IMR-90 (cell line): ENCODE measurements around the gene ALDH3B2. TPM values are rescaled to one million over a fixed set of nuclear protein-coding genes. Genes with fewer than 3 reads are reported as not detected.

Source experiments
- ATAC-seq: fragments of 200-7000 bp; cut with Tn5 transposase; 2 replicates; pipeline ENCODE4 v1.9.1; 2020; ENCODE audit warnings: low read depth, mild to moderate bottlenecking, moderate library complexity
- BruUV-seq: library from RNA; stranded (reverse); fragments of 400-500 nt; replicated peaks from 2 replicates; lab custom pipeline; 2021; lab: Mats Ljungman, UMichigan
- CTCF ChIA-PET: fragments of 300-600 bp; formaldehyde crosslinking; extraction: SDS; loops from one replicate; lab custom pipeline; 2021; ENCODE audit warnings: antibody characterized with exemption; lab: Yijun Ruan, JAX
- POLR2A ChIA-PET: fragments of 300-600 bp; sonication (Branson Sonifier 250); formaldehyde crosslinking; loops from one replicate; lab custom pipeline; 2022; ENCODE audit warnings: antibody characterized with exemption; ENCODE audit not compliant: unreplicated experiment; lab: Charles Lee
- DNase-seq: peaks from one replicate; pipeline ENCODE4 v3.0.0; 2013
- H2AFZ ChIP-seq: replicated peaks from 2 replicates; pipeline ENCODE3; 2013; ENCODE audit warnings: low read length, mild to moderate bottlenecking; ENCODE audit not compliant: poor library complexity
- H2AK5ac ChIP-seq: 2 replicates; pipeline ENCODE4 v1.6.1; 2013; ENCODE audit warnings: low read depth, low read length, inconsistent platforms
- H2AK9ac ChIP-seq: replicated peaks from 2 replicates; pipeline ENCODE3; 2013; ENCODE audit warnings: mild to moderate bottlenecking, low read depth, low read length, moderate library complexity; ENCODE audit not compliant: poor library complexity
- H2BK120ac ChIP-seq: 2 replicates; pipeline ENCODE4 v1.6.1; 2013; ENCODE audit warnings: low read depth, low read length, inconsistent platforms
- H2BK15ac ChIP-seq: 3 replicates; pipeline ENCODE4 v1.6.1; 2013; ENCODE audit warnings: low read depth, low read length, inconsistent platforms
- H2BK20ac ChIP-seq: 2 replicates; pipeline ENCODE4 v1.6.1; 2013; ENCODE audit warnings: low read depth, mild to moderate bottlenecking, inconsistent platforms, low read length, moderate library complexity
- H2BK5ac ChIP-seq: 2 replicates; pipeline ENCODE4 v1.6.1; 2013; ENCODE audit warnings: mild to moderate bottlenecking, low read depth, low read length, inconsistent platforms; ENCODE audit not compliant: poor library complexity, severe bottlenecking
- H3K14ac ChIP-seq: replicated peaks from 2 replicates; pipeline ENCODE4 v1.6.1; 2013; ENCODE audit warnings: low read depth, low read length, inconsistent platforms
- H3K18ac ChIP-seq: 2 replicates; pipeline ENCODE4 v1.6.1; 2013; ENCODE audit warnings: low read depth, low read length, control low read depth
- H3K23ac ChIP-seq: 2 replicates; pipeline ENCODE4 v1.6.1; 2013; ENCODE audit warnings: low read depth, low read length, inconsistent platforms
- H3K27ac ChIP-seq: 2 replicates; pipeline ENCODE4 v1.5.1; 2013; ENCODE audit warnings: mild to moderate bottlenecking, control low read depth, low read length; ENCODE audit not compliant: insufficient read depth
- H3K27me3 ChIP-seq: 2 replicates; pipeline ENCODE4 v1.6.1; 2013; ENCODE audit warnings: low read length; ENCODE audit not compliant: control insufficient read depth, insufficient read depth
- H3K36me3 ChIP-seq: 2 replicates; pipeline ENCODE4 v1.6.1; 2013; ENCODE audit warnings: low read length, mixed read lengths; ENCODE audit not compliant: control insufficient read depth, insufficient read depth
- H3K4ac ChIP-seq: 2 replicates; pipeline ENCODE4 v1.6.1; 2013; ENCODE audit warnings: low read depth, low read length, inconsistent platforms
- H3K4me1 ChIP-seq: 2 replicates; pipeline ENCODE4 v1.6.1; 2013; ENCODE audit warnings: low read length, mixed read lengths; ENCODE audit not compliant: control insufficient read depth, insufficient read depth
- H3K4me2 ChIP-seq: 2 replicates; pipeline ENCODE4 v1.6.1; 2013; ENCODE audit warnings: low read depth, mild to moderate bottlenecking, control low read depth, low read length, moderate library complexity
- H3K4me3 ChIP-seq: 2 replicates; pipeline ENCODE4 v1.5.1; 2013; ENCODE audit warnings: low read depth, mild to moderate bottlenecking, control low read depth, low read length, moderate library complexity; ENCODE audit not compliant: insufficient read depth
- H3K56ac ChIP-seq: 2 replicates; pipeline ENCODE4 v1.6.1; 2013; ENCODE audit warnings: low read length, inconsistent platforms; ENCODE audit not compliant: insufficient read depth; ENCODE audit errors: extremely low read depth
- H3K79me1 ChIP-seq, 2 experiments: 2 replicates each; pipeline ENCODE4 v1.6.1; 2013; ENCODE audit warnings: low read length in 2 of 2, inconsistent platforms in 1 of 2, low read depth in 1 of 2
- H3K9ac ChIP-seq: 2 replicates; pipeline ENCODE4 v1.6.1; 2013; ENCODE audit warnings: low read depth, low read length, control low read depth
- H3K9me1 ChIP-seq: 2 replicates; pipeline ENCODE4 v1.6.1; 2013; ENCODE audit warnings: low read length, inconsistent platforms; ENCODE audit not compliant: insufficient read depth
- H3K9me3 ChIP-seq: 2 replicates; pipeline ENCODE4 v1.6.1; 2013; ENCODE audit warnings: low read length; ENCODE audit not compliant: control insufficient read depth, insufficient read depth
- H4K20me1 ChIP-seq: 2 replicates; pipeline ENCODE4 v1.6.1; 2013; ENCODE audit warnings: low read length, inconsistent platforms; ENCODE audit not compliant: insufficient read depth
- H4K5ac ChIP-seq: 2 replicates; pipeline ENCODE4 v1.6.1; 2013; ENCODE audit warnings: mild to moderate bottlenecking, low read depth, low read length, control low read depth
- H4K8ac ChIP-seq, 2 experiments: 2 replicates each; pipeline ENCODE4 v1.6.1; 2013; ENCODE audit warnings: low read depth in 2 of 2, low read length in 2 of 2, control low read depth in 1 of 2, inconsistent platforms in 1 of 2
- H4K91ac ChIP-seq: 2 replicates; pipeline ENCODE4 v1.6.1; 2013; ENCODE audit warnings: low read depth, low read length, inconsistent platforms; ENCODE audit not compliant: insufficient read depth
- CEBPB ChIP-seq: IDR thresholded peaks from 2 replicates; pipeline ENCODE4 v1.6.1; 2012; ENCODE audit warnings: low read depth, low read length, improper control_type of control experiment
- CTCF ChIP-seq: conservative IDR thresholded peaks from 2 replicates; pipeline ENCODE4 v1.5.1; 2012; ENCODE audit warnings: mild to moderate bottlenecking, low read depth, low read length, improper control_type of control experiment
- ELK1 ChIP-seq: fragments of 150-350 bp; IDR thresholded peaks from 2 replicates; pipeline ENCODE4 v1.6.1; 2016; ENCODE audit warnings: low read depth, mild to moderate bottlenecking, low read length, moderate library complexity, borderline replicate concordance
- FOS ChIP-seq: fragments of 150-350 bp; IDR thresholded peaks from 2 replicates; pipeline ENCODE4 v1.6.1; 2016; ENCODE audit warnings: low read depth, low read length
- MAFK ChIP-seq: IDR thresholded peaks from 2 replicates; pipeline ENCODE4 v1.6.1; 2012; ENCODE audit warnings: low read depth, low read length, improper control_type of control experiment
- MAZ ChIP-seq: IDR thresholded peaks from 2 replicates; pipeline ENCODE4 v1.6.1; 2012; ENCODE audit warnings: low read depth, mild to moderate bottlenecking, low read length, improper control_type of control experiment, moderate library complexity, borderline replicate concordance
- MXI1 ChIP-seq: IDR thresholded peaks from 2 replicates; pipeline ENCODE4 v1.6.1; 2012; ENCODE audit warnings: low read depth, mild to moderate bottlenecking, low read length, moderate library complexity, borderline replicate concordance
- NFE2L2 ChIP-seq: fragments of 150-350 bp; IDR thresholded peaks from 2 replicates; pipeline ENCODE4 v1.6.1; 2016; ENCODE audit warnings: low read depth, mild to moderate bottlenecking, low read length
- RAD21 ChIP-seq: IDR thresholded peaks from 2 replicates; pipeline ENCODE4 v1.6.1; 2012; ENCODE audit warnings: low read length, improper control_type of control experiment
- RCOR1 ChIP-seq: IDR thresholded peaks from 2 replicates; pipeline ENCODE4 v1.6.1; 2012; ENCODE audit warnings: mild to moderate bottlenecking, low read length, improper control_type of control experiment; ENCODE audit not compliant: insufficient replicate concordance
- RFX5 ChIP-seq: IDR thresholded peaks from 2 replicates; pipeline ENCODE4 v1.8.0; 2012; ENCODE audit warnings: low read depth, mild to moderate bottlenecking, low read length, moderate library complexity
- SMC3 ChIP-seq: fragments of 150-350 bp; IDR thresholded peaks from 2 replicates; pipeline ENCODE4 v1.6.1; 2016; ENCODE audit warnings: low read depth, mild to moderate bottlenecking, antibody characterized with exemption, low read length, moderate library complexity
- USF2 ChIP-seq: fragments of 150-350 bp; IDR thresholded peaks from 2 replicates; pipeline ENCODE4 v1.6.1; 2017; ENCODE audit warnings: mild to moderate bottlenecking, antibody characterized with exemption, low read length, low read depth
- WGBS, 2 experiments: methylation state at CpG; one replicate each; pipeline versions ENCODE4 v1.1.5 to v1.1.7; 2013; ENCODE audit warnings: missing lambda C conversion rate in 2 of 2; ENCODE audit not compliant: insufficient read length in 1 of 2; ENCODE audit errors: extremely low coverage in 2 of 2; 5-methylcytosine and 5-hydroxymethylcytosine counted together
- dilution Hi-C: fragments of 300-500 bp; cut with HindIII; formaldehyde crosslinking; loops from one replicate; pipeline ENCODE4 v1.14.3; 2018; ENCODE audit warnings: low sequenced_read_pairs; ENCODE audit not compliant: unreplicated experiment
- in situ Hi-C: fragments of 300-500 bp; cut with MboI; formaldehyde crosslinking; loops from 3 replicates; pipeline ENCODE4 v1.14.3; 2019; ENCODE audit warnings: low sequenced_read_pairs, inconsistent platforms, mixed read lengths
- intact Hi-C: fragments of 100-400 bp; cut with micrococcal nuclease; formaldehyde crosslinking; loops from 2 replicates; pipeline ENCODE4 v1.10.0; 2022
- polyA plus RNA-seq, 3 experiments: library from polyadenylated mRNA; depleted of rRNA; stranded (reverse); fragments of >200 nt; gene quantifications; 2 replicates each; pipeline ENCODE4 v1.2.3, GENCODE V29; 2012; ENCODE audit warnings: low replicate concordance in 1 of 3
- total RNA-seq: library from RNA; depleted of rRNA; stranded (reverse); fragments of >200 nt; gene quantifications from 2 replicates; pipeline ENCODE4 v1.2.3, GENCODE V29; 2012

The ALDH3B2 gene
- total and polyA plus RNA-seq, 2 of the 4 experiments (the other 2 are of a cell fraction): not detected

GRCh38 chr11:67632982-67633755 lies 41.3 kb downstream of the ALDH3B2 start:
- H4K20me1 ChIP-seq: no peaks in the 10 kb centered on the region
- ChIA-PET POLR2A (no interaction called here), CTCF (no interaction called here)
- H2BK20ac ChIP-seq: no peak overlapping the region
- H3K4me2 ChIP-seq: no peak overlapping the region
- no peak overlapping the region for H3K4ac ChIP-seq
- no peak overlapping the region for H2AK9ac ChIP-seq
- intact Hi-C loops: no loop called here
- H2BK15ac ChIP-seq: no peak overlapping the region
- no peak overlapping the region for H3K9ac ChIP-seq
- peak overlapping the region; percentile 43 for H2AFZ ChIP-seq
- no peak overlapping the region for H2AK5ac ChIP-seq
- no peak overlapping the region for H3K23ac ChIP-seq
- WGBS, 2 experiments: 83% methylated on average over 19 of the region's 30 CpGs; no CpG with 5 or more reads in 1 of the 2 experiments
- H3K14ac ChIP-seq: no peak overlapping the region
- DNase-seq: no peak
- peaks cover 5% of the 10 kb centered on the region; the same call in 1 of the 2 replicates for H3K27me3 ChIP-seq
- H3K56ac ChIP-seq: no peak overlapping the region
- H3K4me3 ChIP-seq: no peak overlapping the region
- no TSS peak for BruUV-seq
- ATAC-seq: no peak
- peaks cover 4% of the 10 kb centered on the region; the same call in 1 of the 2 replicates for H3K9me1 ChIP-seq
- H2BK5ac ChIP-seq: no peak overlapping the region
- 0 out of 2 replicates have a peak, but pooled peaks cover 3% of the 10 kb centered on the region for H3K4me1 ChIP-seq
- dilution Hi-C loops: no loop called here
- H4K91ac ChIP-seq: no peak overlapping the region
- H3K9me3 ChIP-seq: no peaks in the 10 kb centered on the region
- no peak overlapping the region for H4K5ac ChIP-seq
- H3K79me1 ChIP-seq: no peaks in the 10 kb centered on the region
- no peak for TF ChIP-seq FOS
- no peak for TF ChIP-seq SMC3
- TF ChIP-seq USF2: no peak
- TF ChIP-seq MXI1: no peak
- no peak for TF ChIP-seq ELK1
- TF ChIP-seq RAD21: no peak
- TF ChIP-seq RFX5: no peak
- no peak for TF ChIP-seq CTCF
- no peak for TF ChIP-seq CEBPB
- TF ChIP-seq MAZ: no peak
- TF ChIP-seq RCOR1: no peak
- TF ChIP-seq NFE2L2: no peak
- no peak for TF ChIP-seq MAFK
- in situ Hi-C loops: no loop called here
- H3K18ac ChIP-seq: no peak overlapping the region
- H3K27ac ChIP-seq: no peak overlapping the region
- no peak overlapping the region for H4K8ac ChIP-seq
- H3K36me3 ChIP-seq: no peaks in the 10 kb centered on the region
- no peak overlapping the region for H2BK120ac ChIP-seq
